GM12878 (cell line): Measurements from ENCODE around the gene CRTC2. TPM values are rescaled to one million over a fixed set of nuclear protein-coding genes. Genes with fewer than 3 reads are reported as not detected.

Experiments used
- ATAC-seq: fragments of 200-7000 bp; cut with Tn5 transposase; 3 replicates; pipeline ENCODE4 v1.9.1; 2020; ENCODE audit warnings: mild to moderate bottlenecking, moderate library complexity
- BruUV-seq: library from RNA; stranded (reverse); fragments of 400-500 nt; replicated peaks from 2 replicates; lab custom pipeline; 2021; lab: Mats Ljungman, UMichigan
- CTCF ChIA-PET: fragments of 300-600 bp; sonication (Branson Sonifier 250); formaldehyde crosslinking; extraction: SDS; loops from one replicate; lab custom pipeline; 2021; ENCODE audit warnings: inconsistent platforms; lab: Yijun Ruan, JAX
- POLR2A ChIA-PET: fragments of 350-600 bp; formaldehyde crosslinking; extraction: SDS; loops from one replicate; lab custom pipeline; 2021; ENCODE audit warnings: inconsistent platforms; lab: Charles Lee
- RAD21 ChIA-PET: fragments of 300-600 bp; sonication (Branson Sonifier 250); formaldehyde crosslinking; loops from one replicate; lab custom pipeline; 2023; ENCODE audit warnings: antibody characterized with exemption; ENCODE audit not compliant: unreplicated experiment; lab: Charles Lee
- SMC1A ChIA-PET: fragments of 300-600 bp; sonication (Branson Sonifier 250); formaldehyde crosslinking; loops from one replicate; lab custom pipeline; 2023; ENCODE audit not compliant: unreplicated experiment, uncharacterized antibody; lab: Charles Lee
- DNase-seq: peaks from one replicate; pipeline ENCODE4 v3.0.0-alpha.2; 2011; ENCODE audit warnings: low read depth, low spot score
- FAIRE-seq: peaks from 3 replicates; lab custom pipeline; 2011; peaks lifted over from hg19 to GRCh38; lab: Jason Lieb, UNC
- H2AFZ ChIP-seq: 2 replicates; pipeline ENCODE4 v1.6.0; 2011; ENCODE audit warnings: low read depth, low read length, control low read depth; ENCODE audit not compliant: control insufficient read depth
- H3K27ac ChIP-seq: 2 replicates; pipeline ENCODE4 v1.5.1; 2011; ENCODE audit warnings: control low read depth; ENCODE audit not compliant: control insufficient read depth, insufficient read depth
- H3K27me3 ChIP-seq, 2 experiments: replicated peaks in 1 of 2; 2 replicates each; pipeline versions ENCODE4 v1.6.0 to v1.6.1; 2011; ENCODE audit warnings: low read length in 1 of 2; ENCODE audit not compliant: control insufficient read depth in 2 of 2, insufficient read depth in 2 of 2
- H3K36me3 ChIP-seq, 2 experiments: 2 replicates each; pipeline ENCODE4 v1.5.1; 2011; ENCODE audit warnings: low read length in 1 of 2; ENCODE audit not compliant: control insufficient read depth in 2 of 2, insufficient read depth in 2 of 2
- H3K4me1 ChIP-seq: 2 replicates; pipeline ENCODE4 v1.6.1; 2011; ENCODE audit warnings: mild to moderate bottlenecking, low read length, moderate library complexity, mixed read lengths; ENCODE audit not compliant: control insufficient read depth, insufficient read depth
- H3K4me2 ChIP-seq: 2 replicates; pipeline ENCODE4 v1.6.0; 2011; ENCODE audit warnings: control low read depth; ENCODE audit not compliant: control insufficient read depth, insufficient read depth
- H3K4me3 ChIP-seq: fragments of 200-600 bp; sonication (generic); 2 replicates; pipeline ENCODE4 v1.5.1; 2016
- H3K79me2 ChIP-seq: 2 replicates; pipeline ENCODE4 v1.6.0; 2011; ENCODE audit warnings: low read length; ENCODE audit not compliant: control insufficient read depth, insufficient read depth
- H3K9ac ChIP-seq: 2 replicates; pipeline ENCODE4 v1.8.0; 2011; ENCODE audit warnings: low read length, control low read depth, mixed read lengths; ENCODE audit not compliant: control insufficient read depth, insufficient read depth
- H3K9me3 ChIP-seq: replicated peaks from 3 replicates; pipeline ENCODE4 v1.5.1; 2011; ENCODE audit warnings: mild to moderate bottlenecking, low read length; ENCODE audit not compliant: control insufficient read depth, insufficient read depth
- H4K20me1 ChIP-seq: 2 replicates; pipeline ENCODE4 v1.6.0; 2011; ENCODE audit not compliant: control insufficient read depth, insufficient read depth
- ATF3 ChIP-seq: IDR thresholded peaks from 2 replicates; pipeline ENCODE4 v1.6.1; 2011; ENCODE audit warnings: low read depth, mild to moderate bottlenecking, low read length, moderate library complexity, borderline replicate concordance; ENCODE audit errors: extremely low read depth
- BACH1 ChIP-seq: fragments of 450-650 bp; IDR thresholded peaks from 2 replicates; pipeline ENCODE4 v1.6.1; 2017; ENCODE audit warnings: mild to moderate bottlenecking, borderline replicate concordance
- CHD4 ChIP-seq: fragments of 200-600 bp; sonication (generic); IDR thresholded peaks from 2 replicates; pipeline ENCODE4 v1.6.1; 2016; ENCODE audit warnings: mild to moderate bottlenecking
- FOXK2 ChIP-seq: fragments of 450-650 bp; IDR thresholded peaks from 2 replicates; pipeline ENCODE4 v1.6.1; 2017; ENCODE audit warnings: mild to moderate bottlenecking, moderate library complexity
- GABPA ChIP-seq: IDR thresholded peaks from 2 replicates; pipeline ENCODE4 v1.6.1; 2014; ENCODE audit warnings: antibody characterized with exemption, low read depth, mild to moderate bottlenecking, inconsistent platforms
- IRF4 ChIP-seq: IDR thresholded peaks from 2 replicates; pipeline ENCODE4 v1.6.1; 2011; ENCODE audit warnings: low read depth, low read length
- KAT2A ChIP-seq: conservative IDR thresholded peaks from 2 replicates; pipeline ENCODE4 v1.6.1; 2011; ENCODE audit warnings: low read depth, low read length; ENCODE audit not compliant: control insufficient read depth
- NBN ChIP-seq: fragments of 450-650 bp; IDR thresholded peaks from 2 replicates; pipeline ENCODE4 v1.6.1; 2016
- NR2C2 ChIP-seq: IDR thresholded peaks from 2 replicates; pipeline ENCODE4 v1.6.1; 2011; ENCODE audit warnings: borderline replicate concordance, low read depth; ENCODE audit not compliant: control insufficient read depth, insufficient read length
- PAX5 ChIP-seq: IDR thresholded peaks from 2 replicates; pipeline ENCODE4 v1.6.1; 2011; ENCODE audit warnings: low read depth, low read length, borderline replicate concordance
- RCOR1 ChIP-seq: conservative IDR thresholded peaks from 2 replicates; pipeline ENCODE4 v1.6.1; 2012; ENCODE audit warnings: low read depth, low read length, improper control_type of control experiment
- RFX5 ChIP-seq: IDR thresholded peaks from 2 replicates; pipeline ENCODE4 v1.6.1; 2011; ENCODE audit warnings: low read depth, low read length, improper control_type of control experiment
- SIX5 ChIP-seq: IDR thresholded peaks from 2 replicates; pipeline ENCODE4 v1.6.1; 2011; ENCODE audit warnings: mild to moderate bottlenecking, low read depth, low read length, moderate library complexity; ENCODE audit not compliant: severe bottlenecking
- SPI1 ChIP-seq: IDR thresholded peaks from 2 replicates; pipeline ENCODE4 v1.6.1; 2011; ENCODE audit warnings: low read depth, mild to moderate bottlenecking, low read length, moderate library complexity, borderline replicate concordance; ENCODE audit not compliant: insufficient read depth
- SREBF1 ChIP-seq: IDR thresholded peaks from 2 replicates; pipeline ENCODE4 v1.6.1; 2012; ENCODE audit warnings: mild to moderate bottlenecking, low read length
- TCF3 ChIP-seq: IDR thresholded peaks from 2 replicates; pipeline ENCODE4 v1.6.1; 2012; ENCODE audit warnings: low read depth, mild to moderate bottlenecking, low read length, borderline replicate concordance; ENCODE audit not compliant: insufficient read depth
- ZBTB4 ChIP-seq: fragments of 450-650 bp; formaldehyde crosslinking; IDR thresholded peaks from 2 replicates; pipeline ENCODE4 v1.4.0; 2022; ENCODE audit warnings: mild to moderate bottlenecking, moderate library complexity
- ZNF24 ChIP-seq: fragments of 450-650 bp; IDR thresholded peaks from 2 replicates; pipeline ENCODE4 v1.6.1; 2017; ENCODE audit warnings: antibody characterized with exemption, mild to moderate bottlenecking
- ZNF384 ChIP-seq: IDR thresholded peaks from 2 replicates; pipeline ENCODE4 v1.6.1; 2012; ENCODE audit warnings: low read depth, mild to moderate bottlenecking, low read length, improper control_type of control experiment, borderline replicate concordance
- ZZZ3 ChIP-seq: IDR thresholded peaks from 2 replicates; pipeline ENCODE4 v1.6.1; 2011; ENCODE audit warnings: low read depth; ENCODE audit not compliant: control insufficient read depth, insufficient read length
- WGBS: methylation state at CpG from one replicate; pipeline ENCODE4 v1.1.6; 2016; ENCODE audit warnings: low lambda C conversion rate; ENCODE audit not compliant: insufficient replicate concordance, insufficient coverage; ENCODE audit errors: missing lambda C conversion rate; 5-methylcytosine and 5-hydroxymethylcytosine counted together
- in situ Hi-C: fragments of 300-500 bp; cut with MboI; formaldehyde crosslinking; loops from 9 replicates; pipeline ENCODE4 v1.14.3; 2018; ENCODE audit warnings: mixed read lengths
- intact Hi-C: fragments of 100-400 bp; cut with micrococcal nuclease; formaldehyde crosslinking; loops from one replicate; pipeline ENCODE4 v1.14.2; 2022; ENCODE audit not compliant: unreplicated experiment
- polyA plus RNA-seq, 11 experiments: library from polyadenylated mRNA; depleted of rRNA in 4 of 11; unstranded in 6 of 11; stranded (reverse) in 5 of 11; fragments of >200 nt; fragmentation: Nextera tagmentation in 4 of 11; fragmentation: Illumina TruSeq in 1 of 11; extraction: Ambion mirVana in 4 of 11; extraction: Trizol in 1 of 11; gene quantifications; 1 replicate in 1 of 11; 2 replicates in 10 of 11; pipeline versions ENCODE4 v1.2.1 to v1.2.3, GENCODE V29; 2011 to 2016; ENCODE audit warnings: inconsistent platforms in 2 of 11, missing spikeins in 2 of 11, low read depth in 1 of 11
- total RNA-seq, 4 experiments: library from RNA; depleted of rRNA in 3 of 4; stranded (reverse); fragments of >200 nt in 3 of 4; fragmentation: Illumina TruSeq in 1 of 4; extraction: Trizol in 1 of 4; gene quantifications; 2 replicates each; pipeline versions ENCODE4 v1.2.1 to v1.2.3, GENCODE V29; 2013 to 2021

The CRTC2 gene
- total and polyA plus RNA-seq, 10 of the 15 experiments (the other 5 are each of a cell fraction or from before 2014, with no cell fraction given) = 5.1 to 57.9 (median 32.7) TPM

- peak; percentile 94 for FAIRE-seq
- H3K9me3 ChIP-seq = no peaks in the 10 kb centered on the region
- peaks cover 9% of the 10 kb centered on the region for H3K4me1 ChIP-seq
- in situ Hi-C loops (loop anchor here (5.0 to 10.0 kb wide), 2 partner anchors 282 to 486 kb away; partner anchors contain the start of gene HAX1), intact Hi-C loops (loop anchor here (2.0 to 5.0 kb wide), 2 partner anchors 192 to 282 kb away; partner anchors contain the start of gene HAX1)
- ATAC-seq = peak; percentile 82
- peak within 1 kb of the TSS; percentile 98 for H3K9ac ChIP-seq
- H3K79me2 ChIP-seq = peaks cover 25% of the 10 kb centered on the region
- RAD21 ChIA-PET = interaction anchor here (0.7 to 5.7 kb wide), 7 partner anchors 13 to 194 kb away, joined by 3 to 42 read pairs (median 4); partner anchors contain the start of genes CREB3L4, GATAD2B and JTB
- H3K4me2 ChIP-seq = peak within 1 kb of the TSS; percentile 89
- peak within 1 kb of the TSS; percentile 96 for H3K27ac ChIP-seq
- CTCF ChIA-PET = interaction anchor here (0.9 to 1.8 kb wide), 5 partner anchors 13 to 480 kb away, joined by 3 to 13 read pairs (median 3); partner anchors contain the start of genes DENND4B and JTB
- WGBS = under 1% methylated on average over 36 of the region's 36 CpGs
- H3K4me3 ChIP-seq = peak within 1 kb of the TSS; percentile 86
- H2AFZ ChIP-seq = peak within 1 kb of the TSS; percentile 67
- H4K20me1 ChIP-seq = no peaks in the 10 kb centered on the region
- H3K36me3 ChIP-seq = peaks cover 0 to 16% of the 10 kb centered on the region in 2 experiments; a peak in 3 of 4 replicates
- H3K27me3 ChIP-seq = no peaks in the 10 kb centered on the region
- BruUV-seq = TSS peak; percentile 92
- DNase-seq = peak; percentile 97
- POLR2A ChIA-PET = interaction anchor here (0.6 to 3.8 kb wide), 16 partner anchors 9 to 386 kb away, joined by 3 to 26 read pairs (median 4); partner anchors contain the start of genes DENND4B, JTB and SLC39A1
- SMC1A ChIA-PET = interaction anchor here (0.5 to 2.4 kb wide), 14 partner anchors 13 to 319 kb away, joined by 3 to 7 read pairs (median 3); partner anchors contain the start of gene JTB
- TF ChIP-seq CHD4 (no peak), IRF4 (peak; percentile 69; the same call in 1 of the 2 replicates), ATF3 (no peak), FOXK2 (no peak; the same call in 1 of the 2 replicates), NR2C2 (no peak), SPI1 (no peak), ZNF24 (no peak), ZZZ3 (no peak), SREBF1 (0 out of 2 replicates have a peak, but pooled peaks have one; percentile 13), TCF3 (peak; percentile 93; the same call in 1 of the 2 replicates), RFX5 (no peak; the same call in 1 of the 2 replicates), SIX5 (peak; percentile 82), GABPA (peak; percentile 94), NBN (peak; percentile 88), BACH1 (peak; percentile 84), RCOR1 (0 out of 2 replicates have a peak, but pooled peaks have one; percentile 90), ZBTB4 (CRISPR knock-in tag) (no peak), KAT2A (no peak), ZNF384 (no peak), PAX5 (peak; percentile 68; the same call in 1 of the 2 replicates)
Observed at GRCh38 chr1:153990468-153991150, 32.2 kb upstream of the CRTC2 start, which contains the start of gene RPS27. RPS27 (plus strand) TSS chr1:153990762; CDS start chr1:153990797, 35 bp downstream.
